GM12878 (cell line): ENCODE results near the gene KCNH5. TPM values are rescaled to one million over a fixed set of nuclear protein-coding genes. Genes with fewer than 3 reads are reported as not detected.

Experiments used
- ATAC-seq: fragments of 200-7000 bp; cut with Tn5 transposase; 3 replicates; pipeline ENCODE4 v1.9.1; 2020; ENCODE audit warnings: mild to moderate bottlenecking, moderate library complexity
- BruUV-seq: library from RNA; stranded (reverse); fragments of 400-500 nt; replicated peaks from 2 replicates; lab custom pipeline; 2021; lab: Mats Ljungman, UMichigan
- CTCF ChIA-PET: fragments of 300-600 bp; sonication (Branson Sonifier 250); formaldehyde crosslinking; extraction: SDS; loops from one replicate; lab custom pipeline; 2021; ENCODE audit warnings: inconsistent platforms; lab: Yijun Ruan, JAX
- POLR2A ChIA-PET: fragments of 350-600 bp; formaldehyde crosslinking; extraction: SDS; loops from one replicate; lab custom pipeline; 2021; ENCODE audit warnings: inconsistent platforms; lab: Charles Lee
- RAD21 ChIA-PET: fragments of 300-600 bp; sonication (Branson Sonifier 250); formaldehyde crosslinking; loops from one replicate; lab custom pipeline; 2023; ENCODE audit warnings: antibody characterized with exemption; ENCODE audit not compliant: unreplicated experiment; lab: Charles Lee
- SMC1A ChIA-PET: fragments of 300-600 bp; sonication (Branson Sonifier 250); formaldehyde crosslinking; loops from one replicate; lab custom pipeline; 2023; ENCODE audit not compliant: unreplicated experiment, uncharacterized antibody; lab: Charles Lee
- DNase-seq: peaks from one replicate; pipeline ENCODE4 v3.0.0-alpha.2; 2011; ENCODE audit warnings: low read depth, low spot score
- FAIRE-seq: peaks from 3 replicates; lab custom pipeline; 2011; peaks lifted over from hg19 to GRCh38; lab: Jason Lieb, UNC
- H2AFZ ChIP-seq: 2 replicates; pipeline ENCODE4 v1.6.0; 2011; ENCODE audit warnings: low read depth, low read length, control low read depth; ENCODE audit not compliant: control insufficient read depth
- H3K27ac ChIP-seq: 2 replicates; pipeline ENCODE4 v1.5.1; 2011; ENCODE audit warnings: control low read depth; ENCODE audit not compliant: control insufficient read depth, insufficient read depth
- H3K27me3 ChIP-seq, 2 experiments: replicated peaks in 1 of 2; 2 replicates each; pipeline versions ENCODE4 v1.6.0 to v1.6.1; 2011; ENCODE audit warnings: low read length in 1 of 2; ENCODE audit not compliant: control insufficient read depth in 2 of 2, insufficient read depth in 2 of 2
- H3K36me3 ChIP-seq, 2 experiments: 2 replicates each; pipeline ENCODE4 v1.5.1; 2011; ENCODE audit warnings: low read length in 1 of 2; ENCODE audit not compliant: control insufficient read depth in 2 of 2, insufficient read depth in 2 of 2
- H3K4me1 ChIP-seq: 2 replicates; pipeline ENCODE4 v1.6.1; 2011; ENCODE audit warnings: mild to moderate bottlenecking, low read length, moderate library complexity, mixed read lengths; ENCODE audit not compliant: control insufficient read depth, insufficient read depth
- H3K4me2 ChIP-seq: 2 replicates; pipeline ENCODE4 v1.6.0; 2011; ENCODE audit warnings: control low read depth; ENCODE audit not compliant: control insufficient read depth, insufficient read depth
- H3K4me3 ChIP-seq: fragments of 200-600 bp; sonication (generic); 2 replicates; pipeline ENCODE4 v1.5.1; 2016
- H3K79me2 ChIP-seq: 2 replicates; pipeline ENCODE4 v1.6.0; 2011; ENCODE audit warnings: low read length; ENCODE audit not compliant: control insufficient read depth, insufficient read depth
- H3K9ac ChIP-seq: 2 replicates; pipeline ENCODE4 v1.8.0; 2011; ENCODE audit warnings: low read length, control low read depth, mixed read lengths; ENCODE audit not compliant: control insufficient read depth, insufficient read depth
- H3K9me3 ChIP-seq: replicated peaks from 3 replicates; pipeline ENCODE4 v1.5.1; 2011; ENCODE audit warnings: mild to moderate bottlenecking, low read length; ENCODE audit not compliant: control insufficient read depth, insufficient read depth
- H4K20me1 ChIP-seq: 2 replicates; pipeline ENCODE4 v1.6.0; 2011; ENCODE audit not compliant: control insufficient read depth, insufficient read depth
- CREB1 ChIP-seq: IDR thresholded peaks from 2 replicates; pipeline ENCODE4 v1.6.1; 2012; ENCODE audit warnings: low read depth, mild to moderate bottlenecking, inconsistent platforms
- E2F4 ChIP-seq: IDR thresholded peaks from 2 replicates; pipeline ENCODE4 v1.6.1; 2012; ENCODE audit warnings: low read depth, low read length, improper control_type of control experiment
- NFXL1 ChIP-seq: fragments of 450-650 bp; IDR thresholded peaks from 2 replicates; pipeline ENCODE4 v1.6.1; 2017; ENCODE audit warnings: antibody characterized with exemption, mild to moderate bottlenecking, borderline replicate concordance
- PAX8 ChIP-seq: fragments of 450-650 bp; IDR thresholded peaks from 2 replicates; pipeline ENCODE4 v1.6.1; 2017; ENCODE audit warnings: mild to moderate bottlenecking, moderate library complexity
- RAD21 ChIP-seq: IDR thresholded peaks from 2 replicates; pipeline ENCODE4 v1.6.1; 2011; ENCODE audit warnings: mild to moderate bottlenecking, low read depth, low read length, moderate library complexity; ENCODE audit not compliant: insufficient read depth
- RCOR1 ChIP-seq: conservative IDR thresholded peaks from 2 replicates; pipeline ENCODE4 v1.6.1; 2012; ENCODE audit warnings: low read depth, low read length, improper control_type of control experiment
- SKIL ChIP-seq: fragments of 450-650 bp; IDR thresholded peaks from 2 replicates; pipeline ENCODE4 v1.6.1; 2017; ENCODE audit warnings: mild to moderate bottlenecking, low read depth, inconsistent platforms; ENCODE audit not compliant: poor library complexity, severe bottlenecking
- WGBS: methylation state at CpG from one replicate; pipeline ENCODE4 v1.1.6; 2016; ENCODE audit warnings: low lambda C conversion rate; ENCODE audit not compliant: insufficient replicate concordance, insufficient coverage; ENCODE audit errors: missing lambda C conversion rate; 5-methylcytosine and 5-hydroxymethylcytosine counted together
- in situ Hi-C: fragments of 300-500 bp; cut with MboI; formaldehyde crosslinking; loops from 9 replicates; pipeline ENCODE4 v1.14.3; 2018; ENCODE audit warnings: mixed read lengths
- intact Hi-C: fragments of 100-400 bp; cut with micrococcal nuclease; formaldehyde crosslinking; loops from one replicate; pipeline ENCODE4 v1.14.2; 2022; ENCODE audit not compliant: unreplicated experiment
- polyA plus RNA-seq, 11 experiments: library from polyadenylated mRNA; depleted of rRNA in 4 of 11; unstranded in 6 of 11; stranded (reverse) in 5 of 11; fragments of >200 nt; fragmentation: Nextera tagmentation in 4 of 11; fragmentation: Illumina TruSeq in 1 of 11; extraction: Ambion mirVana in 4 of 11; extraction: Trizol in 1 of 11; gene quantifications; 1 replicate in 1 of 11; 2 replicates in 10 of 11; pipeline versions ENCODE4 v1.2.1 to v1.2.3, GENCODE V29; 2011 to 2016; ENCODE audit warnings: inconsistent platforms in 2 of 11, missing spikeins in 2 of 11, low read depth in 1 of 11
- total RNA-seq, 4 experiments: library from RNA; depleted of rRNA in 3 of 4; stranded (reverse); fragments of >200 nt in 3 of 4; fragmentation: Illumina TruSeq in 1 of 4; extraction: Trizol in 1 of 4; gene quantifications; 2 replicates each; pipeline versions ENCODE4 v1.2.1 to v1.2.3, GENCODE V29; 2013 to 2021

Gene KCNH5
- total and polyA plus RNA-seq, 10 of the 15 experiments (the other 5 are each of a cell fraction or from before 2014, with no cell fraction given): under 0.01 to 0.04 (median 0.04) TPM; not detected in 7

GRCh38 chr14:62943202-62943601, 102.1 kb downstream of the KCNH5 start:
- no peaks in the 10 kb centered on the region for H3K27me3 ChIP-seq
- H4K20me1 ChIP-seq: no peaks in the 10 kb centered on the region
- SMC1A ChIA-PET: no interaction called here
- H3K9ac ChIP-seq: no peak overlapping the region
- no peak for ATAC-seq
- H3K27ac ChIP-seq: no peak overlapping the region
- H3K79me2 ChIP-seq: no peaks in the 10 kb centered on the region
- intact Hi-C loops: no loop called here
- no peak for FAIRE-seq
- BruUV-seq: no TSS peak
- in situ Hi-C loops: no loop called here
- POLR2A ChIA-PET: no interaction called here
- TF ChIP-seq E2F4 (no peak), PAX8 (no peak), RCOR1 (no peak), SKIL (no peak), RAD21 (no peak), CREB1 (no peak), NFXL1 (no peak)
- 0% methylated on average over 2 of the region's 2 CpGs for WGBS
- H3K4me2 ChIP-seq: no peak overlapping the region
- H3K36me3 ChIP-seq: no peaks in the 10 kb centered on the region
- H3K4me3 ChIP-seq: no peak overlapping the region
- no peaks in the 10 kb centered on the region for H3K9me3 ChIP-seq
- H3K4me1 ChIP-seq: no peaks in the 10 kb centered on the region
- CTCF ChIA-PET: no interaction called here
- no peak overlapping the region for H2AFZ ChIP-seq
- RAD21 ChIA-PET: no interaction called here
- no peak for DNase-seq
